Stimulated activated CD4-positive, alpha-beta T cell treated with anti-CD3 and anti-CD28 coated beads, Interleukin-2, amount 100 ng/mL, for 4 hours (primary cell): ENCODE data around the gene TDRD9.
"Not testable (repeated sequence)": the region's sequence is repeated elsewhere in the genome, so short reads cannot be mapped to it uniquely, and the experiment has no call there.

Source experiments
- DNase-seq: peaks from one replicate; pipeline ENCODE4 v3.0.0-alpha.2; 2020; ENCODE audit warnings: low read depth

Gene TDRD9

GRCh38 chr14:103892247-103892646 lies 36.0 kb upstream of the TDRD9 start:
- DNase-seq, result no peak

GRCh38 chr14:103894034-103894722 lies 34.1 kb upstream of the TDRD9 start:
- no peak for DNase-seq

GRCh38 chr14:103894723-103895059 lies 33.6 kb upstream of the TDRD9 start:
- no peak for DNase-seq

- no peak for DNase-seq
Observed at GRCh38 chr14:103896578-103896977, 31.7 kb upstream of the TDRD9 start.

- DNase-seq, result no peak
Observed at GRCh38 chr14:103897075-103897947, 30.9 kb upstream of the TDRD9 start.

GRCh38 chr14:103898204-103898603 lies 30.1 kb upstream of the TDRD9 start:
- DNase-seq, result no peak

GRCh38 chr14:103898711-103899110 lies 29.5 kb upstream of the TDRD9 start:
- no peak for DNase-seq

- DNase-seq, result no peak
Observed at GRCh38 chr14:103899316-103899715, 28.9 kb upstream of the TDRD9 start.

- no peak for DNase-seq
Observed at GRCh38 chr14:103899833-103900232, 28.4 kb upstream of the TDRD9 start.

- no peak for DNase-seq
Observed at GRCh38 chr14:103904493-103905107, 23.7 kb upstream of the TDRD9 start.

- no peak for DNase-seq
Observed at GRCh38 chr14:103905842-103906456, 22.3 kb upstream of the TDRD9 start.

- no peak for DNase-seq
Observed at GRCh38 chr14:103908580-103908979, 19.7 kb upstream of the TDRD9 start.

GRCh38 chr14:103909531-103910261 lies 18.6 kb upstream of the TDRD9 start:
- DNase-seq, result no peak

GRCh38 chr14:103910262-103910935 lies 17.9 kb upstream of the TDRD9 start:
- DNase-seq, result peak; percentile 66

- DNase-seq, result no peak
Observed at GRCh38 chr14:103910984-103911383, 17.3 kb upstream of the TDRD9 start.

GRCh38 chr14:103915616-103916015 lies 12.6 kb upstream of the TDRD9 start:
- DNase-seq, result no peak

- DNase-seq, result no peak
Observed at GRCh38 chr14:103916636-103917262, 11.5 kb upstream of the TDRD9 start.

GRCh38 chr14:103920981-103921854 lies 7.0 kb upstream of the TDRD9 start:
- DNase-seq, result peak; percentile 92

GRCh38 chr14:103921855-103922200 lies 6.4 kb upstream of the TDRD9 start:
- DNase-seq, result not testable (repeated sequence)

GRCh38 chr14:103923863-103924262 lies 4.4 kb upstream of the TDRD9 start:
- DNase-seq, result no peak
